HepG2 (cell line): ENCODE data around the gene IL5RA. TPM values are rescaled to one million over a fixed set of nuclear protein-coding genes. Genes with fewer than 3 reads are reported as not detected.

Source experiments
- ERF ChIP-seq: IDR thresholded peaks from 2 replicates; pipeline ENCODE4 v1.6.1; 2018; ENCODE audit warnings: missing biosample characterization, missing genetic modification reagents
- HOXA5 ChIP-seq: sonication (generic); formaldehyde crosslinking; IDR thresholded peaks from 2 replicates; pipeline ENCODE4 v1.4.0; 2020; ENCODE audit warnings: missing genetic modification reagents
- RELA ChIP-seq: sonication (generic); formaldehyde crosslinking; IDR thresholded peaks from 2 replicates; pipeline ENCODE4 v1.4.0; 2020; ENCODE audit warnings: missing genetic modification reagents
- SIX1 ChIP-seq: sonication (generic); formaldehyde crosslinking; IDR thresholded peaks from 2 replicates; pipeline ENCODE4 v1.4.0; 2020; ENCODE audit warnings: missing genetic modification reagents, borderline replicate concordance
- ZSCAN29 ChIP-seq: sonication (generic); formaldehyde crosslinking; conservative IDR thresholded peaks from 2 replicates; pipeline ENCODE4 v1.4.0; 2020; ENCODE audit warnings: mild to moderate bottlenecking, missing genetic modification reagents
- polyA plus RNA-seq, 8 experiments: library from polyadenylated mRNA; depleted of rRNA in 3 of 8; stranded (reverse) in 7 of 8; unstranded in 1 of 8; fragments of >200 nt; fragmentation: Illumina TruSeq in 4 of 8; extraction: Trizol in 4 of 8; gene quantifications; 2 replicates each; pipeline versions ENCODE4 v1.2.1 to v1.2.3, GENCODE V29; 2011 to 2016; ENCODE audit warnings: low read depth in 4 of 8, missing spikeins in 1 of 8, mixed read lengths in 1 of 8; ENCODE audit not compliant: insufficient read depth in 1 of 8
- total RNA-seq, 5 experiments: library from RNA; depleted of rRNA; stranded (reverse); fragments of >200 nt; fragmentation: Illumina TruSeq; extraction: Trizol; gene quantifications; 2 replicates each; pipeline ENCODE4 v1.2.3, GENCODE V29; 2016; ENCODE audit warnings: low read depth in 1 of 5
- TF ChIP-seq, protein P1 (sequence below): sonication (generic); formaldehyde crosslinking; IDR thresholded peaks from 2 replicates; pipeline ENCODE4 v1.4.0; 2020; ENCODE audit warnings: missing genetic modification reagents, borderline replicate concordance
- TF ChIP-seq, protein P2 (sequence below): sonication (generic); formaldehyde crosslinking; IDR thresholded peaks from 2 replicates; pipeline ENCODE4 v1.9.0; 2022; ENCODE audit warnings: missing genetic modification reagents, mild to moderate bottlenecking, borderline replicate concordance

The IL5RA gene
- total and polyA plus RNA-seq, 2 of the 13 experiments (the other 11 are each of a cell fraction or from before 2014, with no cell fraction given), result not detected

DNA sequence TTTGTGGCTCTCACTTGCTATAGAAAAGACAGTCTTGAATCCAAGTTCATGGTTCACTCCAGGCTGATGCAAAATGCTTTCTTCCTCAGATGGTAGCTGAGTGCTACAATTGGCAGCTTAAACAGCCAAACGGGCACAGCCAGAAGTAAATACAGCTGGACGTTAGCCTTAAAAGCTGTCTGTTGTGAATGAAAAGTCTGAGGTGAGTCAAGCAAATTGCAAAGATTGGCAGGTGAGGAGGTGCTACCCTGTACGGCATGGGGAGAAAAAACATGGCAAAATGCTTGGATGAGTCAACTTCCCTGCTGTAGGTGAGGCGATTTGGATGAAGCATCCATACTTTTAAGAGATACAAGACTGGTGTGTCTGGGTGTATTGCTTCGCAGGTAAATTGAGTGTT lies 40.5 kb downstream of the IL5RA start (continued):
- TF ChIP-seq, protein P1, sequence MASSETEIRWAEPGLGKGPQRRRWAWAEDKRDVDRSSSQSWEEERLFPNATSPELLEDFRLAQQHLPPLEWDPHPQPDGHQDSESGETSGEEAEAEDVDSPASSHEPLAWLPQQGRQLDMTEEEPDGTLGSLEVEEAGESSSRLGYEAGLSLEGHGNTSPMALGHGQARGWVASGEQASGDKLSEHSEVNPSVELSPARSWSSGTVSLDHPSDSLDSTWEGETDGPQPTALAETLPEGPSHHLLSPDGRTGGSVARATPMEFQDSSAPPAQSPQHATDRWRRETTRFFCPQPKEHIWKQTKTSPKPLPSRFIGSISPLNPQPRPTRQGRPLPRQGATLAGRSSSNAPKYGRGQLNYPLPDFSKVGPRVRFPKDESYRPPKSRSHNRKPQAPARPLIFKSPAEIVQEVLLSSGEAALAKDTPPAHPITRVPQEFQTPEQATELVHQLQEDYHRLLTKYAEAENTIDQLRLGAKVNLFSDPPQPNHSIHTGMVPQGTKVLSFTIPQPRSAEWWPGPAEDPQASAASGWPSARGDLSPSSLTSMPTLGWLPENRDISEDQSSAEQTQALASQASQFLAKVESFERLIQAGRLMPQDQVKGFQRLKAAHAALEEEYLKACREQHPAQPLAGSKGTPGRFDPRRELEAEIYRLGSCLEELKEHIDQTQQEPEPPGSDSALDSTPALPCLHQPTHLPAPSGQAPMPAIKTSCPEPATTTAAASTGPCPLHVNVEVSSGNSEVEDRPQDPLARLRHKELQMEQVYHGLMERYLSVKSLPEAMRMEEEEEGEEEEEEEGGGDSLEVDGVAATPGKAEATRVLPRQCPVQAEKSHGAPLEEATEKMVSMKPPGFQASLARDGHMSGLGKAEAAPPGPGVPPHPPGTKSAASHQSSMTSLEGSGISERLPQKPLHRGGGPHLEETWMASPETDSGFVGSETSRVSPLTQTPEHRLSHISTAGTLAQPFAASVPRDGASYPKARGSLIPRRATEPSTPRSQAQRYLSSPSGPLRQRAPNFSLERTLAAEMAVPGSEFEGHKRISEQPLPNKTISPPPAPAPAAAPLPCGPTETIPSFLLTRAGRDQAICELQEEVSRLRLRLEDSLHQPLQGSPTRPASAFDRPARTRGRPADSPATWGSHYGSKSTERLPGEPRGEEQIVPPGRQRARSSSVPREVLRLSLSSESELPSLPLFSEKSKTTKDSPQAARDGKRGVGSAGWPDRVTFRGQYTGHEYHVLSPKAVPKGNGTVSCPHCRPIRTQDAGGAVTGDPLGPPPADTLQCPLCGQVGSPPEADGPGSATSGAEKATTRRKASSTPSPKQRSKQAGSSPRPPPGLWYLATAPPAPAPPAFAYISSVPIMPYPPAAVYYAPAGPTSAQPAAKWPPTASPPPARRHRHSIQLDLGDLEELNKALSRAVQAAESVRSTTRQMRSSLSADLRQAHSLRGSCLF (CRISPR knock-in tag), result no peak
- TF ChIP-seq ERF (CRISPR knock-in tag) (no peak), HOXA5 (no peak), SIX1 (no peak), RELA (CRISPR knock-in tag) (no peak), ZSCAN29 (CRISPR knock-in tag) (no peak)
- TF ChIP-seq, protein P2, sequence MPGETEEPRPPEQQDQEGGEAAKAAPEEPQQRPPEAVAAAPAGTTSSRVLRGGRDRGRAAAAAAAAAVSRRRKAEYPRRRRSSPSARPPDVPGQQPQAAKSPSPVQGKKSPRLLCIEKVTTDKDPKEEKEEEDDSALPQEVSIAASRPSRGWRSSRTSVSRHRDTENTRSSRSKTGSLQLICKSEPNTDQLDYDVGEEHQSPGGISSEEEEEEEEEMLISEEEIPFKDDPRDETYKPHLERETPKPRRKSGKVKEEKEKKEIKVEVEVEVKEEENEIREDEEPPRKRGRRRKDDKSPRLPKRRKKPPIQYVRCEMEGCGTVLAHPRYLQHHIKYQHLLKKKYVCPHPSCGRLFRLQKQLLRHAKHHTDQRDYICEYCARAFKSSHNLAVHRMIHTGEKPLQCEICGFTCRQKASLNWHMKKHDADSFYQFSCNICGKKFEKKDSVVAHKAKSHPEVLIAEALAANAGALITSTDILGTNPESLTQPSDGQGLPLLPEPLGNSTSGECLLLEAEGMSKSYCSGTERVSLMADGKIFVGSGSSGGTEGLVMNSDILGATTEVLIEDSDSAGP (CRISPR knock-in tag), result no peak
